ENCODE results near the gene KRT77.

KRT77 gene

GRCh38 chr12:52686756-52687487 is 16.4 kb downstream of the KRT77 start:
- no peak overlapping the region for H3K4ac ChIP-seq (ENCODE audit: low read depth in 1 of 2, low read length in 2 of 2)
- 68% methylated on average over 9 of the region's 9 CpGs for WGBS
- H3K9ac ChIP-seq (ENCODE audit: low read length): no peak overlapping the region
- no peak overlapping the region for H3K27ac ChIP-seq (ENCODE audit: low read length, poor library complexity, severe bottlenecking)
- H3K79me1 ChIP-seq (replicated peaks; ENCODE audit: low read length, poor library complexity, severe bottlenecking): no peaks in the 10 kb centered on the region
- H3K27me3 ChIP-seq (ENCODE audit: control insufficient read depth in 1 of 2, insufficient read depth in 1 of 2, low read length in 2 of 2): peaks cover 80 to 95% of the 10 kb centered on the region in 2 experiments
- H2BK5ac ChIP-seq (ENCODE audit: low read depth, low read length, poor library complexity, severe bottlenecking): no peak overlapping the region
- no peak overlapping the region for H3K18ac ChIP-seq (ENCODE audit: low read depth in 1 of 2, low read length in 2 of 2)
- H2BK120ac ChIP-seq (ENCODE audit: low read depth, low read length): no peak overlapping the region
- no peak overlapping the region for H3K14ac ChIP-seq (ENCODE audit: low read length in 2 of 2)
- no peaks in the 10 kb centered on the region for H3K9me3 ChIP-seq (ENCODE audit: control insufficient read depth, low read length)
- peaks cover 4% of the 10 kb centered on the region for H3K4me1 ChIP-seq (ENCODE audit: control insufficient read depth, insufficient read depth, low read depth, low read length)
- H4K91ac ChIP-seq (ENCODE audit: low read length): no peak overlapping the region
- no peak overlapping the region for H2AK5ac ChIP-seq (ENCODE audit: low read length, severe bottlenecking)
- no peaks in the 10 kb centered on the region for H3K36me3 ChIP-seq (ENCODE audit: control insufficient read depth in 1 of 2, insufficient read depth in 2 of 2, low read depth in 1 of 2, low read length in 2 of 2)
- H2BK15ac ChIP-seq (ENCODE audit: low read depth, poor library complexity, severe bottlenecking): no peak overlapping the region
- H3K23ac ChIP-seq (ENCODE audit: low read length in 2 of 2): no peak overlapping the region
- H3K4me2 ChIP-seq (ENCODE audit: low read length, poor library complexity, severe bottlenecking): no peak overlapping the region
- H2BK12ac ChIP-seq (ENCODE audit: low read length in 2 of 2): no peak overlapping the region
- no peak for DNase-seq
- no peak overlapping the region for H4K8ac ChIP-seq (ENCODE audit: low read length)
- H2AFZ ChIP-seq (ENCODE audit: low read depth, low read length): no peak overlapping the region
- no peak overlapping the region for H3K4me3 ChIP-seq (ENCODE audit: insufficient read depth in 1 of 2, low read depth in 1 of 2, low read length in 2 of 2)

GRCh38 chr12:52686063-52686462 is 17.3 kb downstream of the KRT77 start:
- Histone ChIP-seq H3K36me3 (ENCODE audit: control insufficient read depth in 1 of 2, insufficient read depth in 2 of 2, low read depth in 1 of 2, low read length in 2 of 2) (no peaks in the 10 kb centered on the region), H3K4me3 (ENCODE audit: insufficient read depth in 1 of 2, low read depth in 1 of 2, low read length in 2 of 2) (no peak overlapping the region), H2BK5ac (ENCODE audit: low read depth, low read length, poor library complexity, severe bottlenecking) (no peak overlapping the region), H3K79me1 (replicated peaks; ENCODE audit: low read length, poor library complexity, severe bottlenecking) (no peaks in the 10 kb centered on the region), H4K8ac (ENCODE audit: low read length) (no peak overlapping the region), H2BK12ac (ENCODE audit: low read length in 2 of 2) (no peak overlapping the region), H3K9ac (ENCODE audit: low read length) (no peak overlapping the region), H2AFZ (ENCODE audit: low read depth, low read length) (no peak overlapping the region), H3K14ac (ENCODE audit: low read length in 2 of 2) (no peak overlapping the region), H3K23ac (ENCODE audit: low read length in 2 of 2) (no peak overlapping the region), H4K91ac (ENCODE audit: low read length) (no peak overlapping the region), H3K27me3 (ENCODE audit: control insufficient read depth in 1 of 2, insufficient read depth in 1 of 2, low read length in 2 of 2) (peaks cover 76 to 95% of the 10 kb centered on the region in 2 experiments), H3K9me3 (ENCODE audit: control insufficient read depth, low read length) (no peaks in the 10 kb centered on the region), H3K27ac (ENCODE audit: low read length, poor library complexity, severe bottlenecking) (no peak overlapping the region), H3K18ac (ENCODE audit: low read depth in 1 of 2, low read length in 2 of 2) (no peak overlapping the region), H3K4me1 (ENCODE audit: control insufficient read depth, insufficient read depth, low read depth, low read length) (peaks cover 1% of the 10 kb centered on the region), H3K4me2 (ENCODE audit: low read length, poor library complexity, severe bottlenecking) (no peak overlapping the region), H2BK15ac (ENCODE audit: low read depth, poor library complexity, severe bottlenecking) (no peak overlapping the region), H3K4ac (ENCODE audit: low read depth in 1 of 2, low read length in 2 of 2) (no peak overlapping the region), H2AK5ac (ENCODE audit: low read length, severe bottlenecking) (no peak overlapping the region), H2BK120ac (ENCODE audit: low read depth, low read length) (no peak overlapping the region)
- no peak for DNase-seq
- 84% methylated on average over 3 of the region's 3 CpGs for WGBS

GRCh38 chr12:52685406-52685890 is 17.9 kb downstream of the KRT77 start:
- no peak overlapping the region for H3K4ac ChIP-seq (ENCODE audit: low read depth in 1 of 2, low read length in 2 of 2)
- H2BK5ac ChIP-seq (ENCODE audit: low read depth, low read length, poor library complexity, severe bottlenecking): no peak overlapping the region
- no peak overlapping the region for H4K8ac ChIP-seq (ENCODE audit: low read length)
- no peak overlapping the region for H2AK5ac ChIP-seq (ENCODE audit: low read length, severe bottlenecking)
- H3K23ac ChIP-seq (ENCODE audit: low read length in 2 of 2): no peak overlapping the region
- 64% methylated on average over 6 of the region's 6 CpGs for WGBS
- no peak overlapping the region for H2AFZ ChIP-seq (ENCODE audit: low read depth, low read length)
- no peak overlapping the region for H3K4me3 ChIP-seq (ENCODE audit: insufficient read depth in 1 of 2, low read depth in 1 of 2, low read length in 2 of 2)
- no peaks in the 10 kb centered on the region for H3K79me1 ChIP-seq (replicated peaks; ENCODE audit: low read length, poor library complexity, severe bottlenecking)
- H3K36me3 ChIP-seq (ENCODE audit: control insufficient read depth in 1 of 2, insufficient read depth in 2 of 2, low read depth in 1 of 2, low read length in 2 of 2): no peaks in the 10 kb centered on the region
- no peak overlapping the region for H3K4me2 ChIP-seq (ENCODE audit: low read length, poor library complexity, severe bottlenecking)
- no peak overlapping the region for H3K9ac ChIP-seq (ENCODE audit: low read length)
- H3K27me3 ChIP-seq (ENCODE audit: control insufficient read depth in 1 of 2, insufficient read depth in 1 of 2, low read length in 2 of 2): peaks cover 71 to 95% of the 10 kb centered on the region in 2 experiments
- H4K91ac ChIP-seq (ENCODE audit: low read length): no peak overlapping the region
- DNase-seq: no peak
- H3K27ac ChIP-seq (ENCODE audit: low read length, poor library complexity, severe bottlenecking): no peak overlapping the region
- H3K4me1 ChIP-seq (ENCODE audit: control insufficient read depth, insufficient read depth, low read depth, low read length): no peaks in the 10 kb centered on the region
- no peaks in the 10 kb centered on the region for H3K9me3 ChIP-seq (ENCODE audit: control insufficient read depth, low read length)
- no peak overlapping the region for H3K18ac ChIP-seq (ENCODE audit: low read depth in 1 of 2, low read length in 2 of 2)
- no peak overlapping the region for H2BK120ac ChIP-seq (ENCODE audit: low read depth, low read length)
- no peak overlapping the region for H3K14ac ChIP-seq (ENCODE audit: low read length in 2 of 2)
- H2BK15ac ChIP-seq (ENCODE audit: low read depth, poor library complexity, severe bottlenecking): no peak overlapping the region
- H2BK12ac ChIP-seq (ENCODE audit: low read length in 2 of 2): no peak overlapping the region

GRCh38 chr12:52684431-52684830 is 18.9 kb downstream of the KRT77 start:
- H2BK15ac ChIP-seq (ENCODE audit: low read depth, poor library complexity, severe bottlenecking): no peak overlapping the region
- no peak overlapping the region for H2BK5ac ChIP-seq (ENCODE audit: low read depth, low read length, poor library complexity, severe bottlenecking)
- no peak for DNase-seq

More at GRCh38 chr12:52684431-52684830, 18.9 kb downstream of the KRT77 start:
- H3K79me1 ChIP-seq (replicated peaks; ENCODE audit: low read length, poor library complexity, severe bottlenecking): no peaks in the 10 kb centered on the region
- H3K4me2 ChIP-seq (ENCODE audit: low read length, poor library complexity, severe bottlenecking): no peak overlapping the region
- no peak overlapping the region for H4K91ac ChIP-seq (ENCODE audit: low read length)
- H2AK5ac ChIP-seq (ENCODE audit: low read length, severe bottlenecking): no peak overlapping the region
- no peaks in the 10 kb centered on the region for H3K9me3 ChIP-seq (ENCODE audit: control insufficient read depth, low read length)
- H3K9ac ChIP-seq (ENCODE audit: low read length): no peak overlapping the region
- no peak overlapping the region for H3K4ac ChIP-seq (ENCODE audit: low read depth in 1 of 2, low read length in 2 of 2)
- no peaks in the 10 kb centered on the region for H3K36me3 ChIP-seq (ENCODE audit: control insufficient read depth in 1 of 2, insufficient read depth in 2 of 2, low read depth in 1 of 2, low read length in 2 of 2)
- 64% methylated on average over 2 of the region's 2 CpGs for WGBS
- H3K27ac ChIP-seq (ENCODE audit: low read length, poor library complexity, severe bottlenecking): no peak overlapping the region
- no peaks in the 10 kb centered on the region for H3K4me1 ChIP-seq (ENCODE audit: control insufficient read depth, insufficient read depth, low read depth, low read length)
- H4K8ac ChIP-seq (ENCODE audit: low read length): no peak overlapping the region
- H2BK120ac ChIP-seq (ENCODE audit: low read depth, low read length): no peak overlapping the region
- H3K27me3 ChIP-seq (ENCODE audit: control insufficient read depth in 1 of 2, insufficient read depth in 1 of 2, low read length in 2 of 2): peaks cover 68 to 94% of the 10 kb centered on the region in 2 experiments
- no peak overlapping the region for H3K14ac ChIP-seq (ENCODE audit: low read length in 2 of 2)
- H2BK12ac ChIP-seq (ENCODE audit: low read length in 2 of 2): no peak overlapping the region
- no peak overlapping the region for H3K18ac ChIP-seq (ENCODE audit: low read depth in 1 of 2, low read length in 2 of 2)
- no peak overlapping the region for H3K4me3 ChIP-seq (ENCODE audit: insufficient read depth in 1 of 2, low read depth in 1 of 2, low read length in 2 of 2)
- H2AFZ ChIP-seq (ENCODE audit: low read depth, low read length): no peak overlapping the region
- H3K23ac ChIP-seq (ENCODE audit: low read length in 2 of 2): no peak overlapping the region

All from mesenchymal stem cell (in vitro differentiated cells and primary cell).